Tibial nerve (tissue), 4 donors: Measurements from ENCODE around the gene RAB4A.

Experiments
- CTCF ChIP-seq, 5 experiments: fragments of 200-600 bp in 3 of 5; fragments of 450-650 bp in 2 of 5; sonication (generic) in 3 of 5; IDR thresholded peaks; one replicate each; pipeline ENCODE4 v1.5.1; 2016 to 2019; ENCODE audit warnings: antibody characterized with exemption in 5 of 5, mild to moderate bottlenecking in 3 of 5, moderate library complexity in 2 of 5
- EP300 ChIP-seq, 2 donors: sonication (generic); formaldehyde crosslinking; IDR thresholded peaks; one replicate each; pipeline ENCODE4 v1.6.1; 2017; ENCODE audit warnings: antibody characterized with exemption in 2 of 2, mild to moderate bottlenecking in 1 of 2

GRCh38 chr1:229323201-229323600 lies 52.3 kb downstream of the RAB4A start:
- TF ChIP-seq CTCF (IDR thresholded peaks at IDR 0.05) (no peak), EP300 (IDR thresholded peaks at IDR 0.05) (no peak)
